ENCODE measurements around the gene FOXP1. TPM values are rescaled to one million over a fixed set of nuclear protein-coding genes. Genes with fewer than 3 reads are reported as not detected.

FOXP1 gene
- total and polyA plus RNA-seq, 2 of the 8 experiments (the other 6 are each of a cell fraction or from before 2014, with no cell fraction given), result 13.9 to 25.4 TPM

DNA sequence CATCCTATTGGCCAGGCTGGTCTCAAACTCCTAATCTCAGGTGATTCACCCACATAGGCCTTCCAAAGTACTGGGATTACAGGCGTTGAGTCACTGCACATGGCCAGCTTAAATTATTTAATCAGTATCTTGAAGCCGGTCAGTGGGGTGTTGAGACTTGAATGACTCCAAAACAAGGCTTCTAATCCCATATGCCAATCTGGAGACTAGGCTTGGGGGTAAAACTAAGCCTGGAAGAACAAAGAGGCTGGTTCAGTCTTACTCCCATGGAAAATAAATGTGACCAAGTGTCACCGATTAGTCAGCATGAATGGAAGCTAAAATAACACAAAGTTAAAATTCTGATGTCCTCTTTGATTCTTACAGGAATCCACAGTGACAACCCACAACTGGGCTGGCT lies 509.1 kb downstream of the FOXP1 start (continued):
- no peak for TF ChIP-seq CBX8 (IDR thresholded peaks at IDR 0.05; ENCODE audit: borderline replicate concordance, low read depth, low read length)

Measured in H1 (cell line).